Subcutaneous abdominal adipose tissue (tissue), 5 donors: ENCODE data around the gene KDM4B.
"Not testable (repeated sequence)": the region's sequence is repeated elsewhere in the genome, so short reads cannot be mapped to it uniquely, and the experiment has no call there.

Experiments
- H3K27ac ChIP-seq: one replicate; pipeline ENCODE4 v1.7.0; 2013; ENCODE audit warnings: low read depth, mild to moderate bottlenecking, inconsistent platforms, low read length, moderate library complexity
- H3K27me3 ChIP-seq, 5 donors: one replicate each; pipeline ENCODE4 v1.7.0; 2013; ENCODE audit warnings: low read length in 5 of 5, inconsistent platforms in 1 of 5; ENCODE audit not compliant: control insufficient read depth in 5 of 5, insufficient read depth in 4 of 5
- H3K36me3 ChIP-seq, 5 donors: one replicate each; pipeline ENCODE4 v1.7.0; 2013; ENCODE audit warnings: low read length in 5 of 5; ENCODE audit not compliant: control insufficient read depth in 5 of 5, insufficient read depth in 5 of 5
- H3K4me1 ChIP-seq, 5 donors: one replicate each; pipeline ENCODE4 v1.7.0; 2013; ENCODE audit warnings: low read length in 5 of 5, mild to moderate bottlenecking in 3 of 5, moderate library complexity in 1 of 5; ENCODE audit not compliant: control insufficient read depth in 5 of 5, insufficient read depth in 5 of 5
- H3K4me3 ChIP-seq, 5 donors: one replicate each; pipeline ENCODE4 v1.7.0; 2013; ENCODE audit warnings: low read length in 5 of 5, low read depth in 1 of 5
- H3K9ac ChIP-seq, 5 donors: one replicate each; pipeline ENCODE4 v1.7.0; 2013; ENCODE audit warnings: low read length in 5 of 5, mild to moderate bottlenecking in 4 of 5, moderate library complexity in 3 of 5
- H3K9me3 ChIP-seq, 5 donors: one replicate each; pipeline ENCODE4 v1.7.0; 2013; ENCODE audit warnings: low read length in 5 of 5; ENCODE audit not compliant: control insufficient read depth in 5 of 5
- donor health status: healthy.
- donor health status: healthy.
- donor health status: healthy.
- donor health status: healthy.
- donor health status: healthy.

KDM4B gene

DNA sequence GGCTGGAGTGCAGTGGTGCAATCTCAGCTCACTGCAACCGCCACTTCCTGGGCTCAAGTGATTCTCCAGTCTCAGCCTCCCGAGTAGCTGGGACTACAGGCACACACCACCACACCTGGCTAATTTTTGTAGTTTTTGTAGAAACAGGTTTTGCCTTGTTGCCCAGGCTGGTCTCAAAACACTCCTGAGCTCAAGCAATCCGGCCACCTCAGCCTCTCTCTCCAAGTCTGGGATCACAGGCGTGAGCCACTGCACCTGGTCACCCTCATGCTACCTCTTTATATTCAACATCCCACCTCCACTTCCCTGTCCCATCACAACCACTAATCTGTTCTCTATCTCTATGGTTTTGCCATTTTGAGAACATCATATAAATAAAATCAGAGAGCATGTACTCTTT is 216.0 kb downstream of the KDM4B start:
- Histone ChIP-seq H3K9ac (no peak overlapping the region), H3K27me3 (no peaks in the 10 kb centered on the region), H3K4me1 (no peaks in the 10 kb centered on the region)

DNA sequence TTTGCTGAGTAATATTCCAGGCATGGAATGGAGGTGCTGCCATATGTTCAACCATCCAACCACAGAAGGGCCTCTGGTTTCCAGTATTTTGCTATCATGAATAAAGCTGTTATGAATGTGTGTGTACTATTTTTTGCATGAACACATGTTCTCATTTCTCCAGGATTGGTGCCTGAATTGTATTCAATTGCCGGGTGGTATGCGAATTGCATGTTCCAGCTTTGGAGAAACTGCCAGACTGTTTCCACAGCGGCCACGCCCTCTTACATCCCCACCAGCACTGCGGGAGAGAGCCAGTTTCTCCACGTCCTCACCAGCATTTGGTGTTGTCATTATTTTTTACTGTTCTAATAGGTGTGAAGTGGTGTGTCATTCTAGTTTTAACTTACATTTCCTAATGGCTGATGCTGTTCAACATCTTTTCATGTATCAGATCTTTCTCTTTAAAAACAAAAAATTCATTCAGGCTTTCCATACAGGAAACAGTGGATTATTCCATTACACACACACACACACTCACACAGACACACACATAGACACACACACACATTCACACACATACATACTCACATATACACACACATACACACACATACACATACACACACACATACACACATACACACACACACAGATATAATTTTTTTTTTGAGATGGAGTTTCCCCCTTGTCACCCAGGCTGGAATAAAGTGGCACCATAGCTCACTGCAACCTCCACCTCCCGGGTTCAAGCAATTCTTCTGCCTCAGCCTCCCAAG is 217.6 kb downstream of the KDM4B start:
- H3K36me3 ChIP-seq: no peaks in the 10 kb centered on the region

More for the DNA sequence above, 216.0 kb downstream of the KDM4B start:
- H3K9me3 ChIP-seq: no peaks in the 10 kb centered on the region
- H3K4me3 ChIP-seq: no peak overlapping the region
- H3K36me3 ChIP-seq: no peaks in the 10 kb centered on the region
- H3K27ac ChIP-seq: no peak overlapping the region

DNA sequence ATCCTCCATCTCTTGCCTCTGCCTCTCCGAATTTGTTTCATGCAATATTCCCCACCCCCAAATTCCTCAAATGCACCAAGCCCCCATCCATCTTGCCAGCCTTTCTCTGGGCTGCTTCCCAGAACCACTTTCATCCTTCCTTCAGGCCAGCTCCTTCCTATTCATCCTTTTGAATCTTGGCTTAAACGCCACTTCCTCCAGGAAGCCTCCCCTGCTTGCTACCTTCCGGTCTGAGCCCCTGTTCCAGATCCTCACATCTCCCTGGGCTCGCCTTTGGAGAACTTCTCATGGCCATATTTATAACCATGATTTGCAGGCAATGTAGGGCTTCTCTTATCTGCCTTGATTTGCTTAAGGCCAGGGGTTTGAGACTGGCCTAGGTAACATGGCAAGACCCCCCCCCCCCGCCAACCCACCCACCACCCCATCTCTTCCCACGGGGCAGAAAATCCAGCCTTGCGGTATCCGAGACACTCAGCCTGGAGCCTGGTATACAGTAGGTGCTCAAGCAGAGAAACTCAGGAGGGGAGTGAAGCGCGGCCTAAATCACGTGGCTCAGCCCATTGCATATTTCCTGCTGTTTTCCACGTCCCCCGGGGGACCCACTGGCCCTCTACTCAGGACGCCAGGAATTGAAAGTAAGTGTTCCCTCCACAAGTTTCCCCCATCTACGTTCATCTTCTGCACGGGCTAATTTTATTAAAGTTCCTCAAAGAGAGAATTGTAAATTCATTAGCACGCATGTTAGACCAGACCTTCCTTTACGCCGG is 219.8 kb downstream of the KDM4B start:
- Histone ChIP-seq H3K9me3 (peaks cover 0 to 2% (median 0%) of the 10 kb centered on the region in 5 donors), H3K36me3 (no peaks in the 10 kb centered on the region), H3K27me3 (no peaks in the 10 kb centered on the region), H3K27ac (no peak overlapping the region), H3K4me1 (no peaks in the 10 kb centered on the region), H3K9ac (no peak overlapping the region), H3K4me3 (no peak overlapping the region)

More for the DNA sequence above, 217.6 kb downstream of the KDM4B start:
- H3K4me1 ChIP-seq: no peaks in the 10 kb centered on the region
- H3K4me3 ChIP-seq: no peak overlapping the region
- H3K9me3 ChIP-seq: peaks cover 0 to 2% (median 0%) of the 10 kb centered on the region in 5 donors
- H3K27ac ChIP-seq: no peak overlapping the region
- no peak overlapping the region for H3K9ac ChIP-seq
- no peaks in the 10 kb centered on the region for H3K27me3 ChIP-seq

DNA sequence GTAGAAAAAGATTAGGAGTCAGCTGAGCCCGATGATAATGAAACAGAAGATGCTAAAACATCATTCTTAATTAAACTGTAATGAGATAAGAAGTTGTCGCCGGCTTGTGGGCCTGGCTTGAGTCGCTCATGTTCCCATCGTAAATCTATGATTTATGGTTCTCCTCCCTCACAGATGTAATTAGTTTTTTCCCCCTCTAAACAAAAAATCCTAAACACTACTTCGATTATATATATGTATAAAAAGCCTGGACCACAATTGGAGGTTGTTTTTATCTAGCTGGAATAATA is 220.3 kb downstream of the KDM4B start:
- no peaks in the 10 kb centered on the region for H3K36me3 ChIP-seq
- H3K9ac ChIP-seq: no peak overlapping the region
- peaks cover 0 to 2% (median 0%) of the 10 kb centered on the region in 5 donors for H3K9me3 ChIP-seq
- no peak overlapping the region for H3K27ac ChIP-seq
- H3K4me1 ChIP-seq: no peaks in the 10 kb centered on the region
- no peak overlapping the region for H3K4me3 ChIP-seq
- no peaks in the 10 kb centered on the region for H3K27me3 ChIP-seq

DNA sequence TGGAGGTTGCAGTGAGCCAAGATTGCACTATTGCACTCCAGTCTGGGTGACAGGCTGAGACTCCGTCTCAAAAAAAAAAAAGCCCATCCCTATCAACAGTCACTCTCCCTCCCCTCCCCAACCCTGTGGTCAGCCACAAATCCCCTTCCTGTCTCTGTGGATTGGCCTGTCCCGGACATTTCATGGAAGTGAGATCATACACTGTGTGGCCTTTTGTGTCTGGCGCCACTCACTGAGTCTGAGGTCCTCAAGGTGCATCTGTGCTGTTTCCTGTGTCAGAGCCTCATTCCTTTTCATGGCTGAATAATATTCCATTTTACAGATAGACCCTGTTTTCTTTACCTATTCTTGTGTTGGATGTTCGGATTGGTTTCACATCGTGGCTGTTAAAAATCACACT is 222.2 kb downstream of the KDM4B start:
- H3K9ac ChIP-seq: no peak overlapping the region
- H3K4me3 ChIP-seq: no peak overlapping the region
- H3K9me3 ChIP-seq: peaks cover 0 to 2% (median 0%) of the 10 kb centered on the region in 5 donors
- no peaks in the 10 kb centered on the region for H3K4me1 ChIP-seq
- no peaks in the 10 kb centered on the region for H3K36me3 ChIP-seq
- H3K27me3 ChIP-seq: no peaks in the 10 kb centered on the region
- no peak overlapping the region for H3K27ac ChIP-seq

DNA sequence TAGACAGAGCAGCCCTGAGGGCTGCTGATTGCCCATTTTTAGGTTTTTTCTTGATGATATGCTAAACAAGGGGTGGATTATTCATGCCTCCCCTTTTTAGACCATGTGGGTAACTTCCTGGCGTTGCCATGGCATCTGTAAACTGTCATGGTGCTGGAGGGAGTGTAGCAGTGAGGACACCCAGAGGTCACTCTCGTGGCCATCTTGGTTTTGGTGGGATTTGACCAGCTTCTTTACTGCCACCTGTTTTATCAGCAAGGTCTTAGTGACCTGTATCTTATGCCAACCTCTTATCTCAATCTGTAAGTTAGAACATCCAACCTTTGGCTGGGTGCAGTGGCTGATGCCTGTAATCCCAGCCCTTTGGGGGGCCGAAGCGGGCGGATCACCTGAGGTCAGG is 223.7 kb downstream of the KDM4B start:
- H3K27ac ChIP-seq: no peak overlapping the region

DNA sequence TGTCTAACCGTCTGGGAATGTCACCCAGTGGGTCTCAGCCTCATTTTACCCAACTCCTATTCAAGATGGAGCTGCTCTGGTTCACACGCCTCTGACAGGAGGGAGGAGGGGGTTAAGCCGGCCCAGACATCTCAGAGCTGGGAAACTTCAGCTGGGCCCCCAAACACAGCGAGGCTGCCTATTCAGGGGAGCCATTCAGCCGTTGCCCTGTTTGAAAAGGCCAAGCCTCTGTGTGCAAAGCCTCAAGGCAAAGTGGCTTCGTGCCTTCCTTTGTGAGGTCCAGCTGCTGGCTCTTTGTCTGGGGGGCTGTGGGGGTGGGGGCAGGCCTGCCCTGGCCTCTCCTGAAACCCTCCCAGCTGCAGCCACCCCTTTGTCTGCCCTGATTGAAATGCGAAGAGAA is 224.3 kb downstream of the KDM4B start:
- Histone ChIP-seq H3K9ac (no peak overlapping the region), H3K27me3 (no peaks in the 10 kb centered on the region), H3K4me1 (no peaks in the 10 kb centered on the region), H3K36me3 (no peaks in the 10 kb centered on the region), H3K9me3 (peaks cover 0 to 2% (median 0%) of the 10 kb centered on the region in 5 donors), H3K4me3 (no peak overlapping the region), H3K27ac (no peak overlapping the region)

More for the DNA sequence above, 223.7 kb downstream of the KDM4B start:
- peaks cover 0 to 2% (median 0%) of the 10 kb centered on the region in 5 donors for H3K9me3 ChIP-seq
- H3K4me3 ChIP-seq: no peak overlapping the region
- H3K36me3 ChIP-seq: no peaks in the 10 kb centered on the region
- H3K27me3 ChIP-seq: no peaks in the 10 kb centered on the region
- no peak overlapping the region for H3K9ac ChIP-seq
- no peaks in the 10 kb centered on the region for H3K4me1 ChIP-seq

DNA sequence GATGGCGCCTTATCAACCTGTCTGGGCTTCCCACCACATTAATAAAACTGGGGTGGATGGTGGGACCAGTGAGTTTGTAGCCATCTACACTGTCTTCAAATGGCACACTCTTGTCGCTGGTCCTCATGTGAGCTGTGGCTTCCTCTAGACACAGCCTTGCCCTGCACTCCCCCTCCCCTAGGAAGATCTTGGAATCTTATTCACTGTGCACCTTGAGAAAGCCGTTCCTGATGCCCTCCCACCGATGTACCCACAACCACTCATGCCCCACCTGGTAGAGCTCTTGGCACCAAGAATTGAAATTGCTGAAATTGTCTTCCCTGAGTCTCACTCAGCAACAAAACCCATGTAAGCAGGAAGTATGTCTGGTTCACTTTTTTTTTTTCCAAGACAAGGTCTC is 225.7 kb downstream of the KDM4B start:
- H3K9ac ChIP-seq: no peak overlapping the region
- no peak overlapping the region for H3K27ac ChIP-seq
- peaks cover 0 to 2% (median 0%) of the 10 kb centered on the region in 5 donors for H3K9me3 ChIP-seq
- H3K27me3 ChIP-seq: no peaks in the 10 kb centered on the region
- no peaks in the 10 kb centered on the region for H3K4me1 ChIP-seq
- no peak overlapping the region for H3K4me3 ChIP-seq
- no peaks in the 10 kb centered on the region for H3K36me3 ChIP-seq

DNA sequence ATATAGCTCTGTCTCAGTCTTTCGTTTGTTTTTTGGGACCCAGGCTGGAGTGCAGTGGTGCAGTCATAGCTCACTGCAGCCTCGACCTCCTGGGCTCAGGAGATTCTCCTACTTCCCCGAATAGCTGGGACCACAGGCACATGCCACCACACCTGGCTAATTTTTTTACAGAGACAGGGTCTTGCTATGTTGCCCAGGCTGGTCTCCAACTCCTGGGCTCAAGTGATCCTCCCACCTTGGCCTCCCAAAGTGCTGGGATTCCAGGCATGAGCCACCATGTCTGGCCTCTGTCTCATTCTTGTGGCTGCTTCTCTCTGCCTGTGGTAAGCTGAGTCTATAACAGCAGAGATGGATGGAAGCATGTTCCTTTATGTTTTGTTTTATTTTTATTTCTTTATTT is 226.7 kb downstream of the KDM4B start:
- H3K4me1 ChIP-seq, H3K36me3 ChIP-seq, H3K4me3 ChIP-seq, H3K27ac ChIP-seq, H3K9ac ChIP-seq, H3K27me3 ChIP-seq, H3K9me3 ChIP-seq: not testable (repeated sequence)

DNA sequence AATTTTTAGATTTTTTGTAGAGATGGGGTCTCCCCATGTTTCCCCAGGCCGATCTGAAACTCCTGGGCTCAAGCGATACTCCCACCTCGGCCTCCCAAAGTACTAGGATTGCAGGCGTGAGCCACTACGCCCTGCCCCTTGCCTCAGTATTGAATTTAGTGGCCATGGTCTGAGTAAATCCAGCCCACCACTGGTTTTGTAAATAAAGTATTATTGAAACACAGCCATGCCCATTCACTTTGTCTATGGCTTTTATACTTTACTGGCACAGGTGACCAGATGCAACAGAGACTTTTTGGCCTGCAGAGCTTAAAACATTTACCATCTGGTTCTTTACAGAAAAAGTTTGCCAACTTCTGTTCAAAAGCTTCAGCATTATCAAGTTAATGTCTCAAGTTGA is 227.9 kb downstream of the KDM4B start:
- Histone ChIP-seq H3K27ac (no peak overlapping the region), H3K36me3 (no peaks in the 10 kb centered on the region), H3K27me3 (no peaks in the 10 kb centered on the region), H3K9ac (no peak overlapping the region), H3K4me3 (no peak overlapping the region), H3K9me3 (peaks cover 6 to 20% (median 17%) of the 10 kb centered on the region in 5 donors), H3K4me1 (no peaks in the 10 kb centered on the region)
